SK-N-MC (cell line): ENCODE measurements around the gene MUSK.

Experiments
- DNase-seq: peaks from one replicate; pipeline ENCODE4 v3.0.0-alpha.2; 2011; ENCODE audit warnings: low read depth, low spot score
- H3K27ac ChIP-seq: fragments of 200-600 bp; sonication (generic); 2 replicates; pipeline ENCODE4 v1.5.1; 2016; ENCODE audit warnings: mixed run types
- H3K36me3 ChIP-seq: fragments of 200-600 bp; sonication (generic); 2 replicates; pipeline ENCODE4 v1.6.1; 2017; ENCODE audit warnings: antibody characterized with exemption, low read length, mixed read lengths; ENCODE audit not compliant: insufficient read depth
- H3K4me3 ChIP-seq: fragments of 200-600 bp; sonication (generic); 2 replicates; pipeline ENCODE4 v1.5.1; 2016
- H3K9ac ChIP-seq: fragments of 200-600 bp; sonication (generic); 2 replicates; pipeline ENCODE4 v1.8.0; 2017; ENCODE audit warnings: mixed run types, mixed read lengths; ENCODE audit not compliant: insufficient read length
- H3K9me3 ChIP-seq: fragments of 200-600 bp; sonication (generic); 2 replicates; pipeline ENCODE4 v1.6.1; 2017; ENCODE audit warnings: low read depth, mild to moderate bottlenecking, antibody characterized with exemption, low read length, moderate library complexity, mixed read lengths
- EZH2 ChIP-seq: fragments of 200-600 bp; sonication (generic); IDR thresholded peaks from one replicate; pipeline ENCODE4 v1.6.1; 2017; ENCODE audit warnings: antibody characterized with exemption
- FOXP2 ChIP-seq: optimal IDR thresholded peaks from 2 replicates; pipeline ENCODE3; 2011; ENCODE audit warnings: mild to moderate bottlenecking, moderate library complexity; ENCODE audit not compliant: insufficient read depth; ENCODE audit errors: extremely low read length, control extremely low read depth
- POLR2AphosphoS5 ChIP-seq: IDR thresholded peaks from 2 replicates; pipeline ENCODE4 v1.6.1; 2012; ENCODE audit warnings: mild to moderate bottlenecking, low read depth, low read length, borderline replicate concordance

Gene MUSK

DNA sequence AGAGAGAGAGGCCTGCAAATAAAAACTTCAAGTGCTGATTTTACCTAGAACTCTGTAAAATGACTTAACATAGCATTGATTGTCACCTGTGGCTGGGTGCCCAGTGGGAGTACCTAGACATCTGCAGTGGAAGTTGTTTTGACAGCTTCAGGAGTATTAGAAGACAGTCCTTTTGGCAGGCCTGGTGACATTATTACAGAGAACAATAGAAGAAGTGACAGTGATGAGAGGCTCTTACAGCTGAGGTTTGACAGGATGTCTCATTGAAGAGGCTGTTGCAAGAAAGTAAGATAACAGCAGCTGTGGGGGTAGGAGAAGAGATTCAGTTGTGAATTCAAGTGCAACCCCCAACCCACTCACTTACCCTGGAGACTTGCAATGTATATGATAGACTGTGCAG is 27.9 kb upstream of the MUSK start:
- Histone ChIP-seq H3K27ac (peak overlapping the region; percentile 82), H3K9ac (no peak overlapping the region), H3K9me3 (peaks cover 4% of the 10 kb centered on the region; the same call in 1 of the 2 replicates), H3K4me3 (no peak overlapping the region), H3K36me3 (no peaks in the 10 kb centered on the region)
- TF ChIP-seq POLR2AphosphoS5 (no peak), EZH2 (no peak), FOXP2 (no peak)
- no peak for DNase-seq

DNA sequence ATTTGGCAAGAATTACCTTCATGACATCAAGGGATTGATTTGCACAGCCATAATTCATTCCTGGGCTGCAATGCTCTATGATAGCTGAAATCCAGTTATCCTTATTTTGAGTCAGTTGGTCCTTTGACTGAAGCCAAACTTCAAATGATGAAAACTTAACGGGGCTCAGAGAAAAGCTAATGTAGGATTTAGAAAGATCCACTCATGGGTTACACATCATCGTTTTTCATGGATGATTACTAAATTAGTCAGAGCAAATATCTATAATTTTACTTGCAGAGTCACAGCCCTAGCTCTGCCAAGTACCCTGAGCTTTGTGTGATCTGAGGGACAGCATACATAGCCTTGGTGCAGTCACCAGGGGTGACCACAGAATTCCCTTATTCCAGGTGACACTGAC is 27.3 kb upstream of the MUSK start:
- Histone ChIP-seq H3K9me3 (peaks cover 4% of the 10 kb centered on the region; the same call in 1 of the 2 replicates), H3K9ac (no peak overlapping the region)

DNA sequence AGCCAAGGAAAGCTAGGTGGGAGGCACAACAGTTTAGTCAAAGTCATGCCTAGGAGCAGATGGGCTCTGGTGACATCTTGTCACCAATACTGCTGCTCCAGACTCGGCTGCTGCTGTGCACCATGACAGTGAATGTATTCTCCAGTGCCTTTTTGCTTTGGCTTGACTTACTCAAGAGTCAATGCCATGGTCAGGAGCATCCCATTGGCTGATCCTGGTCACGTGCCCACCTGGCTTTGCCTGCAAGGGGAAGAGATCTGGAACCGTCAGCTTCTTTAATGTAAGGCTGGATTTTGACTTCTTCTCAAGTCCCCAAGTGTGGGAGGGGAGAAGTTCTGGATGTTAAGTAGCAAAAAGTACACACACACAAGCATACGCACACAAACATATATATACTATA is 19.9 kb upstream of the MUSK start:
- no peak for TF ChIP-seq POLR2AphosphoS5
- TF ChIP-seq FOXP2: no peak
- no peak for TF ChIP-seq EZH2
- Histone ChIP-seq H3K9ac (no peak overlapping the region), H3K9me3 (no peaks in the 10 kb centered on the region), H3K36me3 (no peaks in the 10 kb centered on the region), H3K27ac (no peak overlapping the region), H3K4me3 (no peak overlapping the region)
- no peak for DNase-seq

More for the DNA sequence above, 27.3 kb upstream of the MUSK start:
- Histone ChIP-seq H3K36me3 (no peaks in the 10 kb centered on the region), H3K27ac (0 out of 2 replicates have a peak overlapping the region, but pooled peaks have one; percentile 82), H3K4me3 (no peak overlapping the region)
- DNase-seq: no peak
- TF ChIP-seq POLR2AphosphoS5: no peak
- TF ChIP-seq FOXP2: no peak
- no peak for TF ChIP-seq EZH2

DNA sequence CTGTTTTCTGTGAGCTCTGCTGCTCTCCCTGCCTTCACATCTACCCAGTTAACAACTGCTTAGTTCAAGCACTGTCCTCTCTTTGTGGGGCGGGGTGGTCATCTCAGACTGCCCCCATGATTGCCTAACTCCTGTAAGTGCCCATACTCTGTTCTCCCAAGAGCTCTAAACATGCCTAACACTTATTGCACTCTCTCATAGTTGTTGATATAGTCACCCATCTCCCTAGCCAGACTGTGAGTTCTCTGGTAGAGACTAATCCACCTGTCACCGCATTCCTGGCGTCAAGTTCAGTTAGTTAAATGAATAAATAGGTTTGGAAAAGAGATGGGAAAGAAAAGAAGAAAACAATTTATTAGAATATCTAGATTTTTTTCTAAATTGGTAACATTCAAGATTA is 18.3 kb upstream of the MUSK start:
- H3K4me3 ChIP-seq: no peak overlapping the region
- no peak overlapping the region for H3K27ac ChIP-seq
- no peaks in the 10 kb centered on the region for H3K9me3 ChIP-seq
- no peak overlapping the region for H3K9ac ChIP-seq
- TF ChIP-seq FOXP2: no peak
- no peak for TF ChIP-seq EZH2
- TF ChIP-seq POLR2AphosphoS5: no peak
- DNase-seq: no peak
- H3K36me3 ChIP-seq: no peaks in the 10 kb centered on the region

- no peak for DNase-seq
- Histone ChIP-seq H3K9ac (no peak overlapping the region), H3K36me3 (no peaks in the 10 kb centered on the region), H3K27ac (peak overlapping the region; percentile 76), H3K4me3 (no peak overlapping the region), H3K9me3 (no peaks in the 10 kb centered on the region)
- TF ChIP-seq FOXP2 (no peak), EZH2 (no peak), POLR2AphosphoS5 (no peak)
Measured at GRCh38 chr9:110650991-110651411, 17.6 kb upstream of the MUSK start.

- H3K27ac ChIP-seq: 0 out of 2 replicates have a peak overlapping the region, but pooled peaks have one; percentile 16
- H3K9me3 ChIP-seq: no peaks in the 10 kb centered on the region
- no peak overlapping the region for H3K4me3 ChIP-seq
- H3K9ac ChIP-seq: no peak overlapping the region
- H3K36me3 ChIP-seq: no peaks in the 10 kb centered on the region
- TF ChIP-seq POLR2AphosphoS5: no peak
- TF ChIP-seq FOXP2: no peak
- no peak for TF ChIP-seq EZH2
- no peak for DNase-seq
Measured at GRCh38 chr9:110655754-110656641, 12.6 kb upstream of the MUSK start.

DNA sequence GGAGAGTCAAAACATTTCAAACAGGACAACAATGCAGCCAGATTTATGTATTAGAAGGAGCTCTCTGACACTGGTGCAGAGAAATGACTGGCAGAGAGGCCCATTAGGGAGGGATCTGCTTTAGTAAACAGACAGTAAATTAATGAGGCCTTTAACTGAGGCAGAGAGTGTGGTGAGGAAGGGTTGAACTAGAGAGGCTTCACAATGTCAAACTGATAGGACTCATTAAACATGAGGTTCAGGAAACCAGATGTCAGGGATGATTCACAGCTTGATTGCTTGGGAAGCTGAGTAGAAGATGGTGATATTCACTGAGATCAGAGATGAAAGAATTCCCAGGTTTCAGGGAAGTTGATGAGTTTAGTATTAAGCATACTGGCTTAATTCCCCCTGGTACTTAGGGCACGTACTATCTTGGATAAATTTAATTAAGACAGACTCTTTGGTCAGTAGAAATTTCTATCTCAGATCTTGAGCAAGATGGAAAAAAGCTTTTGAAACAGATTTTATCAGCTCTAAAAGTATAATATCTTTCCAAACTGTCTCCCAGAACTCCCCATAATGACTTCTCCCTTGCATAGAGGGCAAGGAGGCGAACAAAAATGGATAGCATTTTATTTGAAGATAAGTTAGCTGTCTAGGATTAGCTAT is 8.6 kb upstream of the MUSK start:
- Histone ChIP-seq H3K9ac (no peak overlapping the region), H3K27ac (peak overlapping the region; percentile 28; the same call in 1 of the 2 replicates), H3K9me3 (no peaks in the 10 kb centered on the region), H3K36me3 (no peaks in the 10 kb centered on the region), H3K4me3 (no peak overlapping the region; the same call in 1 of the 2 replicates)
- no peak for DNase-seq
- TF ChIP-seq EZH2 (no peak), POLR2AphosphoS5 (no peak), FOXP2 (no peak)

GRCh38 chr9:110669433-110669832 is 842 bp downstream of the MUSK start:
- H3K27ac ChIP-seq: peak overlapping the region; percentile 4; the same call in 1 of the 2 replicates
- TF ChIP-seq EZH2 (no peak), FOXP2 (no peak), POLR2AphosphoS5 (no peak)
- DNase-seq: no peak

More at GRCh38 chr9:110669433-110669832, 842 bp downstream of the MUSK start:
- Histone ChIP-seq H3K9me3 (no peaks in the 10 kb centered on the region), H3K9ac (peak overlapping the region; percentile 1), H3K36me3 (no peaks in the 10 kb centered on the region), H3K4me3 (peak overlapping the region; percentile 19)
